H1 (cell line): ENCODE measurements around the gene PKIB. TPM values are rescaled to one million over a fixed set of nuclear protein-coding genes. Genes with fewer than 3 reads are reported as not detected.

Source experiments
- CTCF ChIA-PET: fragments of 300-600 bp; sonication (Branson Sonifier 250); formaldehyde crosslinking; loops from one replicate; lab custom pipeline; 2021; ENCODE audit not compliant: partially characterized antibody; lab: Charles Lee
- POLR2A ChIA-PET: fragments of 300-600 bp; sonication (Branson Sonifier 250); formaldehyde crosslinking; loops from one replicate; lab custom pipeline; 2021; ENCODE audit warnings: inconsistent platforms; ENCODE audit not compliant: partially characterized antibody; lab: Charles Lee
- DNase-seq, 2 experiments: peaks; one replicate each; pipeline versions ENCODE4 v3.0.0 to v3.0.0-alpha.2; 2010 to 2022; ENCODE audit warnings: low spot score in 2 of 2, low read depth in 1 of 2, mixed read lengths in 1 of 2
- FAIRE-seq: peaks from 2 replicates; lab custom pipeline; 2011; peaks lifted over from hg19 to GRCh38; lab: Jason Lieb, UNC
- H2AFZ ChIP-seq: 2 replicates; pipeline ENCODE4 v1.8.1; 2012; ENCODE audit warnings: low read length, inconsistent platforms
- H2AK5ac ChIP-seq: 2 replicates; pipeline ENCODE4 v1.6.1; 2013; ENCODE audit warnings: low read depth, low read length
- H2BK120ac ChIP-seq: replicated peaks from 2 replicates; pipeline ENCODE3; 2013; ENCODE audit warnings: low read depth, low read length, inconsistent platforms
- H2BK12ac ChIP-seq: 2 replicates; pipeline ENCODE4 v1.6.1; 2013; ENCODE audit warnings: low read depth, low read length
- H2BK15ac ChIP-seq: 2 replicates; pipeline ENCODE4 v1.6.1; 2013; ENCODE audit warnings: low read length
- H2BK20ac ChIP-seq: 2 replicates; pipeline ENCODE4 v1.6.1; 2013; ENCODE audit warnings: low read length
- H2BK5ac ChIP-seq: 2 replicates; pipeline ENCODE4 v1.6.1; 2013; ENCODE audit warnings: low read depth, low read length
- H3K14ac ChIP-seq: 2 replicates; pipeline ENCODE4 v1.6.1; 2013; ENCODE audit warnings: inconsistent platforms; ENCODE audit not compliant: insufficient read length
- H3K18ac ChIP-seq: 2 replicates; pipeline ENCODE4 v1.6.1; 2013; ENCODE audit warnings: low read length; ENCODE audit errors: extremely low read depth
- H3K23ac ChIP-seq: 2 replicates; pipeline ENCODE4 v1.6.1; 2013; ENCODE audit warnings: inconsistent platforms; ENCODE audit not compliant: insufficient read length
- H3K23me2 ChIP-seq: 2 replicates; pipeline ENCODE4 v1.6.1; 2013; ENCODE audit warnings: low read depth, low read length
- H3K27ac ChIP-seq: 2 replicates; pipeline ENCODE4 v1.6.1; 2011; ENCODE audit warnings: low read depth, low read length, inconsistent platforms
- H3K27me3 ChIP-seq, 4 experiments: replicated peaks in 1 of 4; 1 replicate in 1 of 4; 2 replicates in 3 of 4; pipeline versions ENCODE4 v1.6.1 to v1.8.1; 2011 to 2013; ENCODE audit warnings: low read length in 3 of 4, mild to moderate bottlenecking in 3 of 4, inconsistent platforms in 2 of 4, mixed read lengths in 2 of 4, moderate library complexity in 1 of 4; ENCODE audit not compliant: control insufficient read depth in 3 of 4, insufficient read depth in 3 of 4; ENCODE audit errors: extremely low read depth in 1 of 4
- H3K36me3 ChIP-seq, 4 experiments: 2 replicates each; pipeline versions ENCODE4 v1.6.1 to v1.8.1; 2011 to 2013; ENCODE audit warnings: mild to moderate bottlenecking in 4 of 4, low read length in 3 of 4, moderate library complexity in 2 of 4, control low read depth in 1 of 4, inconsistent platforms in 1 of 4; ENCODE audit not compliant: insufficient read depth in 4 of 4, control insufficient read depth in 2 of 4
- H3K4ac ChIP-seq: replicated peaks from 2 replicates; pipeline ENCODE3; 2013; ENCODE audit warnings: low read length, low read depth, mixed read lengths, inconsistent platforms; ENCODE audit not compliant: insufficient read length
- H3K4me1 ChIP-seq, 4 experiments: replicated peaks in 1 of 4; 1 replicate in 1 of 4; 2 replicates in 3 of 4; pipeline versions ENCODE4 v1.6.1 to v1.8.1; 2011 to 2013; ENCODE audit warnings: low read length in 3 of 4, inconsistent platforms in 2 of 4, mixed read lengths in 1 of 4; ENCODE audit not compliant: insufficient read depth in 4 of 4, control insufficient read depth in 3 of 4
- H3K4me2 ChIP-seq, 2 experiments: 2 replicates each; pipeline versions ENCODE4 v1.6.1 to v1.8.1; 2011 to 2013; ENCODE audit warnings: low read depth in 2 of 2, low read length in 2 of 2, control low read depth in 1 of 2, inconsistent platforms in 1 of 2, mild to moderate bottlenecking in 1 of 2; ENCODE audit not compliant: insufficient read depth in 1 of 2
- H3K4me3 ChIP-seq, 4 experiments: fragments of 200-600, 300-600 bp in 1 of 4; sonication (generic), shearing (Covaris generic), sonication (Bioruptor Twin) in 1 of 4; 2 replicates each; pipeline versions ENCODE4 v1.5.1 to v1.8.1; 2011 to 2016; ENCODE audit warnings: low read length in 4 of 4, low read depth in 3 of 4, control low read depth in 2 of 4, inconsistent platforms in 2 of 4, mild to moderate bottlenecking in 2 of 4, mixed read lengths in 1 of 4, moderate library complexity in 1 of 4; ENCODE audit not compliant: insufficient read depth in 2 of 4; ENCODE audit errors: extremely low read depth in 1 of 4
- H3K56ac ChIP-seq: replicated peaks from 2 replicates; pipeline ENCODE3; 2013; ENCODE audit warnings: low read depth, mild to moderate bottlenecking, mixed read lengths, low read length, inconsistent platforms; ENCODE audit not compliant: insufficient read length
- H3K79me1 ChIP-seq: 2 replicates; pipeline ENCODE4 v1.6.1; 2013; ENCODE audit warnings: low read depth, low read length, control low read depth
- H3K79me2 ChIP-seq, 2 experiments: 2 replicates each; pipeline versions ENCODE4 v1.6.1 to v1.8.1; 2012 to 2013; ENCODE audit warnings: low read length in 2 of 2, mild to moderate bottlenecking in 2 of 2, inconsistent platforms in 1 of 2; ENCODE audit not compliant: insufficient read depth in 2 of 2, control insufficient read depth in 1 of 2
- H3K9ac ChIP-seq, 4 experiments: replicated peaks in 1 of 4; 1 replicate in 1 of 4; 2 replicates in 3 of 4; pipeline versions ENCODE4 v1.6.1 to v1.8.1; 2011 to 2013; ENCODE audit warnings: low read depth in 3 of 4, low read length in 3 of 4, control low read depth in 2 of 4, mild to moderate bottlenecking in 2 of 4, moderate library complexity in 2 of 4, inconsistent platforms in 1 of 4; ENCODE audit errors: extremely low read depth in 1 of 4
- H3K9me3 ChIP-seq, 2 experiments: 2 replicates each; pipeline versions ENCODE4 v1.6.1 to v1.8.1; 2012 to 2013; ENCODE audit warnings: mild to moderate bottlenecking in 2 of 2, moderate library complexity in 2 of 2, control low read depth in 1 of 2, inconsistent platforms in 1 of 2, low read depth in 1 of 2, low read length in 1 of 2, mixed read lengths in 1 of 2; ENCODE audit not compliant: insufficient read depth in 2 of 2
- H4K20me1 ChIP-seq, 2 experiments: replicated peaks in 1 of 2; 2 replicates each; pipeline versions ENCODE3 to v1.8.1; 2011 to 2013; ENCODE audit warnings: inconsistent platforms in 2 of 2, low read length in 2 of 2, mild to moderate bottlenecking in 1 of 2; ENCODE audit not compliant: insufficient read depth in 2 of 2, control insufficient read depth in 1 of 2
- H4K5ac ChIP-seq: 2 replicates; pipeline ENCODE4 v1.6.1; 2013; ENCODE audit warnings: low read length, low read depth, mixed read lengths, inconsistent platforms; ENCODE audit not compliant: insufficient read length
- H4K8ac ChIP-seq: 2 replicates; pipeline ENCODE4 v1.8.0; 2013; ENCODE audit warnings: mild to moderate bottlenecking, moderate library complexity, low read length, inconsistent platforms; ENCODE audit not compliant: insufficient read depth; ENCODE audit errors: extremely low read depth
- H4K91ac ChIP-seq: replicated peaks from 2 replicates; pipeline ENCODE3; 2013; ENCODE audit warnings: low read length, mixed read lengths, inconsistent platforms; ENCODE audit not compliant: insufficient read length
- CTCF ChIP-seq, 3 experiments: IDR thresholded peaks; 1 replicate in 2 of 3; 2 replicates in 1 of 3; pipeline versions ENCODE4 v1.5.1 to v1.6.1; 2011; ENCODE audit warnings: low read length in 3 of 3, mild to moderate bottlenecking in 3 of 3, inconsistent platforms in 2 of 3, low read depth in 1 of 3, moderate library complexity in 1 of 3; ENCODE audit not compliant: insufficient read depth in 1 of 3; ENCODE audit errors: control extremely low read depth in 1 of 3
- RAD21 ChIP-seq, 2 experiments: IDR thresholded peaks in 1 of 2; conservative IDR thresholded peaks in 1 of 2; 2 replicates each; pipeline ENCODE4 v1.6.1; 2011; ENCODE audit warnings: low read depth in 2 of 2, low read length in 2 of 2, improper control_type of control experiment in 1 of 2, inconsistent platforms in 1 of 2, mild to moderate bottlenecking in 1 of 2, moderate library complexity in 1 of 2
- YY1 ChIP-seq: IDR thresholded peaks from 2 replicates; pipeline ENCODE4 v1.6.1; 2011; ENCODE audit warnings: low read depth, mild to moderate bottlenecking, low read length
- WGBS, 2 experiments: shearing (Covaris generic) in 1 of 2; methylation state at CpG; one replicate each; pipeline versions ENCODE4 v1.1.6 to v1.1.7; 2013 to 2015; ENCODE audit warnings: low lambda C conversion rate in 2 of 2, mixed read lengths in 2 of 2, inconsistent platforms in 1 of 2, low coverage in 1 of 2, missing lambda C conversion rate in 1 of 2; ENCODE audit not compliant: insufficient replicate concordance in 2 of 2, insufficient coverage in 1 of 2, insufficient read length in 1 of 2; ENCODE audit errors: extremely low coverage in 1 of 2, missing lambda C conversion rate in 1 of 2; 5-methylcytosine and 5-hydroxymethylcytosine counted together
- polyA plus RNA-seq, 7 experiments: library from polyadenylated mRNA; depleted of rRNA in 3 of 7; stranded (reverse) in 5 of 7; unstranded in 2 of 7; fragments of >200 nt in 5 of 7; fragments of 200-250 nt in 2 of 7; gene quantifications; 1 replicate in 5 of 7; 2 replicates in 1 of 7; 4 replicates in 1 of 7; pipeline versions ENCODE4 v1.2.1 to v1.2.3, GENCODE V29; 2011 to 2013; ENCODE audit warnings: missing spikeins in 2 of 7, mixed read lengths in 2 of 7
- total RNA-seq: library from RNA; stranded (reverse); fragmentation: NEBNext Ultra II Directional; extraction: Animal tissue kit (Norgen Biotek cat#: 25700); gene quantifications from 2 replicates; pipeline ENCODE4 v1.2.1, GENCODE V29; 2021

PKIB gene
- total and polyA plus RNA-seq, 2 of the 8 experiments (the other 6 are each of a cell fraction or from before 2014, with no cell fraction given) = 13.5 to 73.3 TPM

GRCh38 chr6:122726649-122727048 lies 116.4 kb downstream of the PKIB start:
- Histone ChIP-seq H3K23ac (no peak overlapping the region), H3K79me2 (no peaks in the 10 kb centered on the region), H2BK5ac (no peak overlapping the region), H3K4me1 (peaks cover 0 to 3% (median 2%) of the 10 kb centered on the region in 4 experiments; a peak in 2 of 7 replicates), H3K18ac (no peak overlapping the region), H3K14ac (no peak overlapping the region), H3K27ac (no peak overlapping the region), H2AFZ (no peak overlapping the region), H3K9me3 (no peaks in the 10 kb centered on the region), H2AK5ac (no peak overlapping the region), H4K91ac (no peak overlapping the region), H3K23me2 (no peaks in the 10 kb centered on the region; the same call in 1 of the 2 replicates), H2BK15ac (no peak overlapping the region), H3K9ac (no peak overlapping the region), H4K5ac (no peak overlapping the region), H2BK120ac (no peak overlapping the region), H4K20me1 (no peaks in the 10 kb centered on the region), H3K56ac (no peak overlapping the region), H3K4ac (no peak overlapping the region), H4K8ac (no peak overlapping the region), H3K4me3 (no peak overlapping the region), H3K79me1 (no peaks in the 10 kb centered on the region), H3K27me3 (no peaks in the 10 kb centered on the region), H2BK20ac (no peak overlapping the region), H3K36me3 (peaks cover 0 to 6% (median 0%) of the 10 kb centered on the region in 4 experiments; a peak in 1 of 8 replicates), H3K4me2 (no peak overlapping the region; a peak in 1 of 4 replicates), H2BK12ac (no peak overlapping the region)
- DNase-seq = no peak
- POLR2A ChIA-PET = no interaction called here
- CTCF ChIA-PET = interaction anchor here (0.6 to 9.4 kb wide), 33 partner anchors 10 to 251 kb away, joined by 3 to 179 read pairs (median 4); partner anchors contain the start of gene PKIB
- TF ChIP-seq CTCF (IDR thresholded peaks at IDR 0.05; ENCODE audit: control extremely low read depth in 1 of 3, insufficient read depth in 1 of 3, low read depth in 1 of 3, low read length in 3 of 3) (peak; percentile 10 to 66 (median 49); a peak in 3 of 4 replicates), RAD21 (IDR thresholded peaks at IDR 0.05 in 1 of 2, conservative IDR thresholded peaks at IDR 0.05 in 1 of 2; ENCODE audit: low read depth in 2 of 2, low read length in 2 of 2) (peak; percentile 53 to 58), YY1 (no peak)
- no peak for FAIRE-seq
- 40% methylated on average over 2 of the region's 2 CpGs; no CpG with 5 or more reads in 1 of the 2 experiments for WGBS, 2 experiments
